ENCODE results near the gene RAD51AP1. TPM values are rescaled to one million over a fixed set of nuclear protein-coding genes. Genes with fewer than 3 reads are reported as not detected.
A peak's percentile ranks its signal among the peaks of the same experiment; 100 is the strongest.
"Not testable (repeated sequence)": the region's sequence is repeated elsewhere in the genome, so short reads cannot be mapped to it uniquely, and the experiment has no call there.

Gene RAD51AP1
- polyA plus RNA-seq, 1 donor from 2014 or later = 6.6 TPM

DNA sequence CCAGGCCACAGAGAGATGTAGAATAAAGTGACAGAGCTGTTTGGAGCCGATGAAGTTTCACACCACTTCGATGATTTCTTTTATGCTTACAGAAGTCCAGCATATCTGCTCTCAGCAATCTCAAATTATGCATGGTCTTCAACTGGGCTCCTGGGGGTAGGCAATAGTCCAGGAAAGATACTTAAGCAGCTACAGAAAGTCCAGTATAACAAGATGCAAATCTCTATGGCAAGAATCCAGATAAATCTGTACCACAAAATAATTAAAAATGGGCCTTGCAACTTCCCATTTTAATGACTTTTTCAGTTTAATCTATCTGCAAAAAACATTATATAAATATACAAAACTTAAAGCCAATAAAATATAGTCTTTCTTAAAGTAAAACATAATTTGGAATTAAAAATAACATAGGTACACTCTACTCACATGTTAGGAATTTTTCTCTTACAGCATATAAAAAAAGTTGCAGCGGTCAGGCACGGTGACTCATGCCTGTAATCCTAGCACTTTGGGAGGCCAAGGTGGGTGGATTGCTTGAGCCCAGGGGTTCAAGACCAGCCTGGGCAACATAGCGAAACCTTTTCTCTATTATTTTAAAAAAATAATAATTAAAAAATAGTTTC lies 20.5 kb upstream of the RAD51AP1 start:
- H3K4me2 ChIP-seq (ENCODE audit: low read length) = no peak overlapping the region
- no peaks in the 10 kb centered on the region for H3K36me3 ChIP-seq (ENCODE audit: insufficient read depth, low read length)
- TF ChIP-seq SMC3 (conservative IDR thresholded peaks at IDR 0.05; ENCODE audit: poor library complexity) = no peak
- TF ChIP-seq TAF1 (IDR thresholded peaks at IDR 0.05; ENCODE audit: low read depth) = no peak
- TF ChIP-seq, protein P1, sequence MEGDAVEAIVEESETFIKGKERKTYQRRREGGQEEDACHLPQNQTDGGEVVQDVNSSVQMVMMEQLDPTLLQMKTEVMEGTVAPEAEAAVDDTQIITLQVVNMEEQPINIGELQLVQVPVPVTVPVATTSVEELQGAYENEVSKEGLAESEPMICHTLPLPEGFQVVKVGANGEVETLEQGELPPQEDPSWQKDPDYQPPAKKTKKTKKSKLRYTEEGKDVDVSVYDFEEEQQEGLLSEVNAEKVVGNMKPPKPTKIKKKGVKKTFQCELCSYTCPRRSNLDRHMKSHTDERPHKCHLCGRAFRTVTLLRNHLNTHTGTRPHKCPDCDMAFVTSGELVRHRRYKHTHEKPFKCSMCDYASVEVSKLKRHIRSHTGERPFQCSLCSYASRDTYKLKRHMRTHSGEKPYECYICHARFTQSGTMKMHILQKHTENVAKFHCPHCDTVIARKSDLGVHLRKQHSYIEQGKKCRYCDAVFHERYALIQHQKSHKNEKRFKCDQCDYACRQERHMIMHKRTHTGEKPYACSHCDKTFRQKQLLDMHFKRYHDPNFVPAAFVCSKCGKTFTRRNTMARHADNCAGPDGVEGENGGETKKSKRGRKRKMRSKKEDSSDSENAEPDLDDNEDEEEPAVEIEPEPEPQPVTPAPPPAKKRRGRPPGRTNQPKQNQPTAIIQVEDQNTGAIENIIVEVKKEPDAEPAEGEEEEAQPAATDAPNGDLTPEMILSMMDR (IDR thresholded peaks at IDR 0.05; ENCODE audit: poor library complexity, severe bottlenecking) = no peak
- TF ChIP-seq RAD21 (conservative IDR thresholded peaks at IDR 0.05) = no peak
- TF ChIP-seq POLR2AphosphoS5 (IDR thresholded peaks at IDR 0.05) = no peak
- TF ChIP-seq EZH2 (IDR thresholded peaks at IDR 0.05; ENCODE audit: borderline replicate concordance, insufficient read depth, low read length, poor library complexity, severe bottlenecking) = no peak
- TF ChIP-seq EP300 (conservative IDR thresholded peaks at IDR 0.05; ENCODE audit: poor library complexity, severe bottlenecking) = no peak

DNA sequence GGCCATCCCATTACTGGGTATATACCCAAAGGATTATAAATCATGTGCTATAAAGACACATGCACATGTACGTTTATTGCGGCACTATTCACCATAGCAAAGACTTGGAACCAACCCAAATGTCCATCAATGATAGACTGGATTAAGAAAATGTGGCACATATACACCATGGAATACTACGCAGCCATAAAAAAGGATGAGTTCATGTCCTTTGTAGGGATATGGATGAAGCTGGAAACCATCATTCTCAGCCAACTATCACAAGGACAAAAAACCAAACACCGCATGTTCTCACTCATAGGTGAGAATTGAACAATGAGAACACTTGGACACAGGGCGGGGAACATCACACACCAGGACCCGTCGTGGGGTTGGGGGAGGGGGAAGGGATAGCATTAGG lies 15.2 kb upstream of the RAD51AP1 start:
- H3K27ac ChIP-seq (ENCODE audit: low read length); H3K27me3 ChIP-seq (ENCODE audit: insufficient read depth, low read depth, low read length); H3K79me2 ChIP-seq (replicated peaks; ENCODE audit: insufficient read depth, low read length); H3K9me3 ChIP-seq (ENCODE audit: low read length); H4K20me1 ChIP-seq (ENCODE audit: insufficient read depth); H3K9me2 ChIP-seq (ENCODE audit: insufficient read depth, low read length); H3F3A ChIP-seq (ENCODE audit: insufficient read depth, low read length, poor library complexity, severe bottlenecking); H3K4me3 ChIP-seq (ENCODE audit: low read length); H2AFZ ChIP-seq (ENCODE audit: low read depth, low read length); H3K4me2 ChIP-seq (ENCODE audit: low read length); H3K36me3 ChIP-seq (ENCODE audit: insufficient read depth, low read length); H3K9ac ChIP-seq (ENCODE audit: low read length): not testable (repeated sequence)

More for the DNA sequence above, 20.5 kb upstream of the RAD51AP1 start:
- no peak overlapping the region for H3K27ac ChIP-seq (ENCODE audit: low read length)
- no peaks in the 10 kb centered on the region for H3K79me2 ChIP-seq (replicated peaks; ENCODE audit: insufficient read depth, low read length)
- no peaks in the 10 kb centered on the region for H3K27me3 ChIP-seq (ENCODE audit: insufficient read depth, low read depth, low read length)
- H4K20me1 ChIP-seq (ENCODE audit: insufficient read depth) = no peaks in the 10 kb centered on the region
- no peak overlapping the region for H3K9ac ChIP-seq (ENCODE audit: low read length)
- no peak overlapping the region for H2AFZ ChIP-seq (ENCODE audit: low read depth, low read length)
- H3K9me3 ChIP-seq (ENCODE audit: low read length) = no peaks in the 10 kb centered on the region
- H3K9me2 ChIP-seq (ENCODE audit: insufficient read depth, low read length) = no peaks in the 10 kb centered on the region
- H3K4me3 ChIP-seq (ENCODE audit: low read length) = no peak overlapping the region
- no peaks in the 10 kb centered on the region for H3F3A ChIP-seq (ENCODE audit: insufficient read depth, low read length, poor library complexity, severe bottlenecking)

DNA sequence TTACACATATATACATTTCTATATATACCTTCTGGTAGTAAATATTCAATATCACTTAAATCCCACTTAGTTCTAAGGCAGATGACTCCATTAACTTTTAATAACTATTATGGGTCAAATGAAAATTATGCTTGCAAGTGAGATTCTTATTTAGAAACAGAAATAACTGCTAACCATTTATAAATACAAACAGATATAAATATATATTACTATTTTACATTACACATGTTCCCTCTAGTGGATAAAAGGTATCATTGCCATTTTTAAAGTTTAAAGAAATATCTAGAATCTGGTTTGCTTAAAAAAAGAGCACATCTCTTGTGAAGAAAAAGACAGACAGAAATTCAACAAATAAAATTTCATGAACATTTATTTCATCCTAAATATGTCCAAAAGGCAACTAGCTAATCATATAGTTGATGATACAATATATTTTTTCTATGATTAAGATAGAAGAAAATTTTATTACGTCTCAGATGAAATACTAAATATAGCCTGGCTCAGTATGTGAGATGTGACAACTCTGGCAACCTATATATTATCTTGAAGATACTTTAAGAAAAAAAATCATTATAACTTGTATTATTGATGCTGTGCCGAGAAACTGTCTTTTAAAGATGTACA lies 11.7 kb upstream of the RAD51AP1 start:
- H3K79me2 ChIP-seq (replicated peaks; ENCODE audit: insufficient read depth, low read length) = no peaks in the 10 kb centered on the region
- no peak overlapping the region for H3K4me3 ChIP-seq (ENCODE audit: low read length)
- H4K20me1 ChIP-seq (ENCODE audit: insufficient read depth) = no peaks in the 10 kb centered on the region
- H3K9me3 ChIP-seq (ENCODE audit: low read length) = no peaks in the 10 kb centered on the region
- no peak overlapping the region for H3K4me2 ChIP-seq (ENCODE audit: low read length)
- H3K36me3 ChIP-seq (ENCODE audit: insufficient read depth, low read length) = no peaks in the 10 kb centered on the region
- TF ChIP-seq, protein P1 (IDR thresholded peaks at IDR 0.05; ENCODE audit: poor library complexity, severe bottlenecking) = peak; percentile 68
- TF ChIP-seq SMC3 (conservative IDR thresholded peaks at IDR 0.05; ENCODE audit: poor library complexity) (peak; percentile 82), TAF1 (IDR thresholded peaks at IDR 0.05; ENCODE audit: low read depth) (no peak), RAD21 (conservative IDR thresholded peaks at IDR 0.05) (peak; percentile 72)
- H3K27ac ChIP-seq (ENCODE audit: low read length) = no peak overlapping the region
- no peaks in the 10 kb centered on the region for H3K9me2 ChIP-seq (ENCODE audit: insufficient read depth, low read length)
- no peak overlapping the region for H3K9ac ChIP-seq (ENCODE audit: low read length)
- no peaks in the 10 kb centered on the region for H3K27me3 ChIP-seq (ENCODE audit: insufficient read depth, low read depth, low read length)
- no peak overlapping the region for H2AFZ ChIP-seq (ENCODE audit: low read depth, low read length)
- H3F3A ChIP-seq (ENCODE audit: insufficient read depth, low read length, poor library complexity, severe bottlenecking) = no peaks in the 10 kb centered on the region

Measured in neural cell (in vitro differentiated cells).